ENCODE results near the gene AK1. TPM values are rescaled to one million over a fixed set of nuclear protein-coding genes. Genes with fewer than 3 reads are reported as not detected.
A peak's percentile ranks its signal among the peaks of the same experiment; 100 is the strongest.

Gene AK1
- total RNA-seq, 2 donors from 2014 or later: 19.0 to 22.8 TPM

DNA sequence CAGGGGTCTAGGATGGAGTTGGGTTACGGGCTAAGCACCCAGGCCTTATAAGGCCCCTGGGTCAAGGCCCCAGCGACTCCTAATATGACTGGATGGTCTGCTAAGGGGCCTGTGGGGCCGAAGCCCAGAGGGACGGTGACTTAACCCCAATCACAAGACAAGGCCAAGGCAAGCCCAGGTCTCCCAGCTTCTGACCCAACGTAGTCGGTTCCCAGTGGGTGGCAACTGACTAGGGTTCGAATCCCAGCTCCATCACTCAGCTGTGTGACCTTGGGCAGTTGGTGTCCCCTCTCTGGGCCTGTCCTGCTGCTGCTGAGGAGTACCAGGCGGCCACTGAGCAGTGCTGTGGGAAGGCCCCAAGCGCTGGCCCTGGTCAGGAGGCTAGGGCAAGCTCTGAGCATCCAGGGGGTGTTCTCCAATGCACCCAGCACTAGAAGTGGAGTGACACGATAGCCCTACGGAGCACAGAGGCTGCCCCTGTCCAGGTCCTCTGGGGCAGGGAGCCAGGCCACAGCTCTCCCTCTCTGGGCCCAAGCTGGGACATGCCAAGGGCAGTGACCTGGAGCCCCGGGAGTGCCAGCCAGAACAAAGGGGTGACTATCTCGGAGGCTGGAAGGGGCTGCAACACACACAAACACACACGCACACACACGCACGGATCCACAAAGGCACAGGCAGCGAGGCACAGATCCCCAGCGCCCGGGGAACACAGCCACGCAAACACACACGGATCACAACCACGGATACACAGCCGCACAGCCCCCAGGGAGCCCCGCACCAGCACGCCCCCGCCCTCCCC, 512 bp downstream of the AK1 start:
- Histone ChIP-seq H3K4me1 (ENCODE audit: control insufficient read depth, insufficient read depth, low read length) (peaks cover 8% of the 10 kb centered on the region), H3K27ac (ENCODE audit: low read depth, low read length) (no peak overlapping the region), H3K36me3 (ENCODE audit: control insufficient read depth, insufficient read depth, low read length) (no peaks in the 10 kb centered on the region), H3K4me3 (ENCODE audit: low read length) (peak overlapping the region; percentile 73), H3K27me3 (ENCODE audit: control insufficient read depth, insufficient read depth, low read length, poor library complexity, severe bottlenecking) (no peaks in the 10 kb centered on the region), H3K9ac (ENCODE audit: extremely low read depth, low read length, poor library complexity, severe bottlenecking) (no peak overlapping the region), H3K9me3 (ENCODE audit: control insufficient read depth, low read length) (no peaks in the 10 kb centered on the region)
- WGBS, 2 experiments (ENCODE audit: insufficient coverage in 1 of 2, insufficient read length in 1 of 2): 49 to 90% methylated on average over 11 to 26 of the region's 26 CpGs
- TF ChIP-seq CTCF (conservative IDR thresholded peaks at IDR 0.05): no peak
- Mint-ChIP-seq H3K27ac (no peak overlapping the region), H3K4me3 (peak overlapping the region; percentile 65), H3K9me3 (no peaks in the 10 kb centered on the region), H3K36me3 (ENCODE audit: low read depth) (no peaks in the 10 kb centered on the region), H3K4me1 (peaks cover 11% of the 10 kb centered on the region), H3K27me3 (ENCODE audit: insufficient read depth) (no peaks in the 10 kb centered on the region)
- no peak for DNase-seq

DNA sequence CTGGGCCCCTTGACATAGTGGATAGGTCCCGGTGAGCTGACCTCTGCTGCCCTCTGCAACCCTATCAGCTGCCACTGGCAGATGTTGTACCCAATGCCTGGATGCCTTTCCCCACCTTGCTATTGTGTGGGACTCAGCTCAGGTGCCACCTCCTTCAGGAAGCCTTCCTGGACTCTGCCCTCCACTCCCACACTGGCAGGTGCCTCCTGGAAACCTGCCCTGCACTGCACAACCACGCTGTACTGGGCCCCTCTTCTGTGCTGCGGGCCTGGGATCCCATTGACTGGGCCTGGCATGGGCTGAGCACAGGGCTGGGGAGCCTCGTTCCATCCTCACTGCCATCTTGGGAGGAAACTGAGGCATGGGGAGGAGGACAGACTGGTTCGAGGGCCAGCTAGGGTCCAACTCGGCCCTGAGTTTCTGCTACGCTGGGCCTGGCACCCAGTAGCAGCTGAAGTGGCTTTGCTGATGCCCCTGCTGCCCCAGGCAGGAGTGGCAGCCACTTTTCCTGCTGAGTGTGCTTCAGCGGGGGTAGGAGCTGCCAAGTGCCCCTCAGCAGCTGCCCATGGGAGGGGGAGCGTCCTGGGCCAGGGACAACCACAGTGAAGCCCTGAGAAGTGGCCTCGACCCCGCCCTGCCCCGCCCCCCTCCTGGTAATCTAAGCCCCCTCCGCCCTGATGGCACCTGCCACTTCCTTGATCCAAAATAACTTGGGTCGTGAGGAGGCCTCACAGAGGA, 1.3 kb downstream of the AK1 start:
- Histone ChIP-seq H3K9ac (ENCODE audit: extremely low read depth, low read length, poor library complexity, severe bottlenecking) (no peak overlapping the region), H3K9me3 (ENCODE audit: control insufficient read depth, low read length) (no peaks in the 10 kb centered on the region), H3K36me3 (ENCODE audit: control insufficient read depth, insufficient read depth, low read length) (no peaks in the 10 kb centered on the region), H3K27me3 (ENCODE audit: control insufficient read depth, insufficient read depth, low read length, poor library complexity, severe bottlenecking) (no peaks in the 10 kb centered on the region), H3K4me3 (ENCODE audit: low read length) (no peak overlapping the region), H3K27ac (ENCODE audit: low read depth, low read length) (peak overlapping the region; percentile 47), H3K4me1 (ENCODE audit: control insufficient read depth, insufficient read depth, low read length) (peaks cover 8% of the 10 kb centered on the region)
- Mint-ChIP-seq H3K4me3 (no peak overlapping the region), H3K36me3 (ENCODE audit: low read depth) (no peaks in the 10 kb centered on the region), H3K27ac (no peak overlapping the region), H3K27me3 (ENCODE audit: insufficient read depth) (no peaks in the 10 kb centered on the region), H3K4me1 (peaks cover 11% of the 10 kb centered on the region), H3K9me3 (no peaks in the 10 kb centered on the region)
- WGBS, 2 experiments (ENCODE audit: insufficient coverage in 1 of 2, insufficient read length in 1 of 2): 85 to 88% methylated on average over 4 to 12 of the region's 14 CpGs
- peak; percentile 38 for DNase-seq
- no peak for TF ChIP-seq CTCF (conservative IDR thresholded peaks at IDR 0.05)

DNA sequence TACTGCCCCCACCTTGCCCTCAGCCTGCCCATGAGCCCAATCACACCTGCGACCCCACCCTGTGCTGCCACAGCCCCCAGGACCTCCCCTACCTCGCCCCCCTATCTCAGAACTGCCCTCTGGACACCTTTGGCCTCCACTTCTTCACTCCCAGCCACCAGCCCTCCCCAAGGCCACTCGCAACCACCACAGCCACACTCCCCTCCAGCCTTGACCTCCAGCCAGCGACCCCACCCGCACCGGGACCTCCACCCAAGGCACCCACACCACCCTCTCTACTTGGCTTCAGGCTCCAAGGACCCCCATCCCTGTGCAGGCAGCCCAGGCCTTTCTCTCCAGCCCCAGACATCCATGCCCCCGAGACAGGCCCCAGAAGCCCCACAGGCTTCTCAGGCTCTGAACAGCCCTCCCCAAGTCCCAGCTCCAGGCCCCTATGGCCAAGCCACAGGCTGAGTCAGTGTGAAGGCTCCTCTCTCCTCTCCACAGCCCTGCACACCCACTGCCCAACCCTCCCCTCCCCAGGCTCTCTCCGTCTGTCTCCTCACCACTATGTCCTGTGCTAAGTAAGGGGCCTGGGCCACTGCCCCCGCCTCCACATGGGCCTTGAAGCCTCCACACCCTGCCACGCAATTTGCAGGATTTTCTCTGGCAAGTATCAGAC, 2.0 kb downstream of the AK1 start:
- no peaks in the 10 kb centered on the region for H3K9me3 Mint-ChIP-seq
- 85 to 86% methylated on average over 3 to 10 of the region's 10 CpGs for WGBS, 2 experiments (ENCODE audit: insufficient coverage in 1 of 2, insufficient read length in 1 of 2)
- Histone ChIP-seq H3K4me3 (ENCODE audit: low read length) (no peak overlapping the region), H3K9me3 (ENCODE audit: control insufficient read depth, low read length) (no peaks in the 10 kb centered on the region), H3K27me3 (ENCODE audit: control insufficient read depth, insufficient read depth, low read length, poor library complexity, severe bottlenecking) (no peaks in the 10 kb centered on the region), H3K27ac (ENCODE audit: low read depth, low read length) (peak overlapping the region; percentile 47), H3K36me3 (ENCODE audit: control insufficient read depth, insufficient read depth, low read length) (no peaks in the 10 kb centered on the region), H3K9ac (ENCODE audit: extremely low read depth, low read length, poor library complexity, severe bottlenecking) (no peak overlapping the region), H3K4me1 (ENCODE audit: control insufficient read depth, insufficient read depth, low read length) (peaks cover 8% of the 10 kb centered on the region)
- DNase-seq: peak; percentile 39
- H3K4me1 Mint-ChIP-seq: peaks cover 11% of the 10 kb centered on the region
- TF ChIP-seq CTCF (conservative IDR thresholded peaks at IDR 0.05): no peak
- no peak overlapping the region for H3K4me3 Mint-ChIP-seq
- H3K27me3 Mint-ChIP-seq (ENCODE audit: insufficient read depth): no peaks in the 10 kb centered on the region
- H3K27ac Mint-ChIP-seq: no peak overlapping the region
- no peaks in the 10 kb centered on the region for H3K36me3 Mint-ChIP-seq (ENCODE audit: low read depth)

Measured in endodermal cell (in vitro differentiated cells).